HG03565 (cell line): ENCODE results near the gene CDH12.
"Not testable (repeated sequence)": the region's sequence is repeated elsewhere in the genome, so short reads cannot be mapped to it uniquely, and the experiment has no call there.

ENCODE experiments used
- ATAC-seq: cut with Tn5 transposase; IDR thresholded peaks from one replicate; pipeline ENCODE4 v1.9.1; 2021; ENCODE audit warnings: mild to moderate bottlenecking, moderate library complexity; ENCODE audit not compliant: unreplicated experiment

CDH12 gene

GRCh38 chr5:22577711-22578110 lies 275.4 kb downstream of the CDH12 start:
- ATAC-seq: no peak

GRCh38 chr5:22577006-22577405 lies 276.1 kb downstream of the CDH12 start:
- no peak for ATAC-seq

GRCh38 chr5:22572941-22573340 lies 280.2 kb downstream of the CDH12 start:
- no peak for ATAC-seq

- no peak for ATAC-seq
These were observed 285.2 kb downstream of the CDH12 start for GRCh38 chr5:22567983-22568382.

- no peak for ATAC-seq
These were observed 293.0 kb downstream of the CDH12 start for GRCh38 chr5:22560147-22560546.

GRCh38 chr5:22557251-22557650 lies 295.9 kb downstream of the CDH12 start:
- ATAC-seq: no peak

- no peak for ATAC-seq
These were observed 298.7 kb downstream of the CDH12 start for GRCh38 chr5:22554475-22554874.

- ATAC-seq: no peak
These were observed 303.1 kb downstream of the CDH12 start for GRCh38 chr5:22549876-22550671.

GRCh38 chr5:22542340-22542739 lies 310.8 kb downstream of the CDH12 start:
- ATAC-seq: no peak

- ATAC-seq: no peak
These were observed 312.1 kb downstream of the CDH12 start for GRCh38 chr5:22541037-22541436.

- no peak for ATAC-seq
These were observed 313.4 kb downstream of the CDH12 start for GRCh38 chr5:22539762-22540161.

- ATAC-seq: no peak
These were observed 321.2 kb downstream of the CDH12 start for GRCh38 chr5:22531986-22532385.

GRCh38 chr5:22521521-22521920 lies 331.6 kb downstream of the CDH12 start:
- no peak for ATAC-seq

- ATAC-seq: not testable (repeated sequence)
These were observed 336.6 kb downstream of the CDH12 start for GRCh38 chr5:22516497-22516896.

- no peak for ATAC-seq
These were observed 338.9 kb downstream of the CDH12 start for GRCh38 chr5:22514231-22514630.

GRCh38 chr5:22505891-22506290 lies 347.3 kb downstream of the CDH12 start:
- no peak for ATAC-seq

- no peak for ATAC-seq
These were observed 348.7 kb downstream of the CDH12 start for GRCh38 chr5:22504411-22504810.

GRCh38 chr5:22500556-22500955 lies 352.6 kb downstream of the CDH12 start:
- no peak for ATAC-seq

- no peak for ATAC-seq
These were observed 356.5 kb downstream of the CDH12 start for GRCh38 chr5:22496666-22497065.

GRCh38 chr5:22495016-22495720 lies 358.0 kb downstream of the CDH12 start:
- no peak for ATAC-seq

GRCh38 chr5:22488427-22488826 lies 364.7 kb downstream of the CDH12 start:
- ATAC-seq: no peak

- no peak for ATAC-seq
These were observed 372.8 kb downstream of the CDH12 start for GRCh38 chr5:22480305-22480704.
